Common myeloid progenitor, CD34-positive (primary cell): ENCODE results near the gene C9orf43.
"Not testable (repeated sequence)": the region's sequence is repeated elsewhere in the genome, so short reads cannot be mapped to it uniquely, and the experiment has no call there.

Source experiments
- CTCF ChIA-PET: fragments of 350-600 bp; sonication (Branson Sonifier 250); formaldehyde crosslinking; loops from one replicate; lab custom pipeline; 2021; ENCODE audit warnings: antibody characterized with exemption; lab: Charles Lee
- POLR2A ChIA-PET: fragments of 350-600 bp; sonication (Branson Sonifier 250); formaldehyde crosslinking; loops from one replicate; lab custom pipeline; 2021; ENCODE audit warnings: antibody characterized with exemption; lab: Charles Lee
- DNase-seq, 3 donors: peaks; one replicate each; pipeline versions ENCODE4 v3.0.0 to v3.0.0-alpha.2; 2013
- H3K27ac ChIP-seq, 2 experiments: 1 replicate in 1 of 2; 2 replicates in 1 of 2; pipeline ENCODE4 v1.7.0; 2013; ENCODE audit warnings: inconsistent platforms in 2 of 2, low read length in 2 of 2, mild to moderate bottlenecking in 2 of 2, low read depth in 1 of 2, moderate library complexity in 1 of 2; ENCODE audit not compliant: severe bottlenecking in 2 of 2, insufficient read depth in 1 of 2, poor library complexity in 1 of 2
- H3K27me3 ChIP-seq, 5 experiments: replicated peaks in 2 of 5; 1 replicate in 3 of 5; 2 replicates in 2 of 5; pipeline versions ENCODE4 v1.6.1 to v1.7.0; 2013; ENCODE audit warnings: low read length in 4 of 5, mild to moderate bottlenecking in 2 of 5, moderate library complexity in 2 of 5, inconsistent platforms in 1 of 5; ENCODE audit not compliant: insufficient read depth in 5 of 5, control insufficient read depth in 4 of 5
- H3K36me3 ChIP-seq, 4 experiments: 1 replicate in 2 of 4; 2 replicates in 2 of 4; pipeline versions ENCODE4 v1.6.1 to v1.7.0; 2013; ENCODE audit warnings: low read length in 3 of 4, control low read depth in 1 of 4, mild to moderate bottlenecking in 1 of 4; ENCODE audit not compliant: control insufficient read depth in 4 of 4, insufficient read depth in 4 of 4
- H3K4me1 ChIP-seq, 4 experiments: 1 replicate in 3 of 4; 2 replicates in 1 of 4; pipeline versions ENCODE4 v1.6.1 to v1.7.1; 2013; ENCODE audit warnings: low read length in 3 of 4, mild to moderate bottlenecking in 3 of 4, control low read depth in 1 of 4, inconsistent platforms in 1 of 4, moderate library complexity in 1 of 4; ENCODE audit not compliant: control insufficient read depth in 4 of 4, insufficient read depth in 4 of 4; ENCODE audit errors: control extremely low read depth in 1 of 4
- H3K4me3 ChIP-seq, 7 experiments: 1 replicate in 4 of 7; 2 replicates in 3 of 7; pipeline versions ENCODE4 v1.5.1 to v1.7.0; 2013; ENCODE audit warnings: mild to moderate bottlenecking in 7 of 7, low read length in 6 of 7, moderate library complexity in 6 of 7, inconsistent platforms in 2 of 7, low read depth in 2 of 7, control low read depth in 1 of 7; ENCODE audit not compliant: insufficient read depth in 4 of 7, control insufficient read depth in 1 of 7; ENCODE audit errors: extremely low read depth in 1 of 7
- H3K9me3 ChIP-seq, 5 experiments: 1 replicate in 4 of 5; 2 replicates in 1 of 5; pipeline versions ENCODE4 v1.6.1 to v1.7.1; 2013; ENCODE audit warnings: low read length in 4 of 5, mild to moderate bottlenecking in 2 of 5, inconsistent platforms in 1 of 5, low read depth in 1 of 5, moderate library complexity in 1 of 5; ENCODE audit not compliant: control insufficient read depth in 4 of 5, insufficient read depth in 2 of 5; ENCODE audit errors: control extremely low read depth in 1 of 5
- WGBS: methylation state at CpG from one replicate; pipeline ENCODE4 v1.1.5; 2013; ENCODE audit not compliant: insufficient coverage; 5-methylcytosine and 5-hydroxymethylcytosine counted together

C9orf43 gene

GRCh38 chr9:113401027-113401792, 9.3 kb upstream of the C9orf43 start, which contains the start of gene ALAD:
TSS of gene ALAD (minus strand) at chr9:113401284. CDS start at chr9:113393559, 7,725 bp downstream.
- Histone ChIP-seq H3K27me3 (no peaks in the 10 kb centered on the region), H3K36me3 (peaks cover 0 to 5% (median 0%) of the 10 kb centered on the region in 4 experiments), H3K4me1 (peaks cover 4 to 22% (median 17%) of the 10 kb centered on the region in 4 experiments), H3K27ac (peak within 1 kb of the TSS; percentile 40 to 66), H3K4me3 (peak within 1 kb of the TSS; percentile 66 to 96 (median 92)), H3K9me3 (no peaks in the 10 kb centered on the region)
- ChIA-PET CTCF (interaction anchor here (0.6 to 9.1 kb wide), 24 partner anchors 8 to 257 kb away, joined by 3 to 69 read pairs (median 5); partner anchors contain the start of genes BSPRY, C9orf43, CDC26 and POLE3), POLR2A (interaction anchor here (0.5 kb wide), 1 partner anchor 9 kb away, joined by 4 read pairs; the partner anchor contains the start of genes C9orf43 and POLE3)
- DNase-seq, result peak; percentile 99
- WGBS, result 3% methylated on average over 42 of the region's 50 CpGs

GRCh38 chr9:113403646-113404045, 6.9 kb upstream of the C9orf43 start:
- Histone ChIP-seq H3K4me1 (peaks cover 4 to 33% (median 28%) of the 10 kb centered on the region in 4 experiments), H3K27ac (no peak overlapping the region), H3K9me3 (no peaks in the 10 kb centered on the region), H3K4me3 (no peak overlapping the region), H3K27me3 (no peaks in the 10 kb centered on the region), H3K36me3 (peaks cover 0 to 14% (median 6%) of the 10 kb centered on the region in 4 experiments)
- ChIA-PET CTCF (interaction anchor here (0.8 to 9.1 kb wide), 14 partner anchors 10 to 254 kb away, joined by 3 to 69 read pairs (median 6); partner anchors contain the start of genes BSPRY, CDC26, HDHD3 and PRPF4), POLR2A (interaction anchor here (0.6 kb wide), 2 partner anchors 54 to 185 kb away, joined by 3 to 4 read pairs; no protein-coding TSS in a partner anchor)
- 100% methylated on average over 1 of the region's 2 CpGs for WGBS
- peak in 2 of 3 donors; percentile 42 to 57 for DNase-seq

DNA sequence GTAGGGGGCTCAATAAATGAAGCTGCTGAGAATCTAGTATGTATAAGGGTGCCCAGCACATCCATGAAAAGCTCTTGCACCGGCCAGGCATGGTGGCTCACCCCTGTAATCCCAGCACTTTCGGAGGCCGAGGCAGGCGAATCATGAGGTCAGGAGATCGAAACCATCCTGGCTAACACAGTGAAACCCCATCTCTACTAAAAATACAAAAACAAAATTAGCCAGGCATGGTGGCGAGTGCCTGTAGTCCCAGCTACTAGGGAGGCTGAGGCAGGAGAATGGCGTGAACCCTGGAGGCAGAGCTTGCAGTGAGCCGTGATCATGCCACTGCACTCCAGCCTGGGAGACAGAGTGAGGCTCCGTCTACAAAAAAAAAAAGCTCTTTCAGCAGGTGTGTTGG, 4.2 kb upstream of the C9orf43 start:
- peaks cover 13 to 36% (median 29%) of the 10 kb centered on the region in 4 experiments for H3K4me1 ChIP-seq
- WGBS, result 96% methylated on average over 4 of the region's 9 CpGs
- H3K27ac ChIP-seq, result peak overlapping the region in 1 of 2 experiments; percentile 34
- not testable (repeated sequence) for DNase-seq, H3K4me3 ChIP-seq, H3K27me3 ChIP-seq, H3K9me3 ChIP-seq
- POLR2A ChIA-PET, result interaction anchor here (0.6 kb wide), 1 partner anchor 166 kb away, joined by 3 read pairs; no protein-coding TSS in a partner anchor
- CTCF ChIA-PET, result interaction anchor here (0.8 to 9.1 kb wide), 20 partner anchors 12 to 251 kb away, joined by 3 to 69 read pairs (median 4); partner anchors contain the start of genes BSPRY, CDC26 and WDR31
- peaks cover 0 to 17% (median 8%) of the 10 kb centered on the region in 4 experiments for H3K36me3 ChIP-seq

DNA sequence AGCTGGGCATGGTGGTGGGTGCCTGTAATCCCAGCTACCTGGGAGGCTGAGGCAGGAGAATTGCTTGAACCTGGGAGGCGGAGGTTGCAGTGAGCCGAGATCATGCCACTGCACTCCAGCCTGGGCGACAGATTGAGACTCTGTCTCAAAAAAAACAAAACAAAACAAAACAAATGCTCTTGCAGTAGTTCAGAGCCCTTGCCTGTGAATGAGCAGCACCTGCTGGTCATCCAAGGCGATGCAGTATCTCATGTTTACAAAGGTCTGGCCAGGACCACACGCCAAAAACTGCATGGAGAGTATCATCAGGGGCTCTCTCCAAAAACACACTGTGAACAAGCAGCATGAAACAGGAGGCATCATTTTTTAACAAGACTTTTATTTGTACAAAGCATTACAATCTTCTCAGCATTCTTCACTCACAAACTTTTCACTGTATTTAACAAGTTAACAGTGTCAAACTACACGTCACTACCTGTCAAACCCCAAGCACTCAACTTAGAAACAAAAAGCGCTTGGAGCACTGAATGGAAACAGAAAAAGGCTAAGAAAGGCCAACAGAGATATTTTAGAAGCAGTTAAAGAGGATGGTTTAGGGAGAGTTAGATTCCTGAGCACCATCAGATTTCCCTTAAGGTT, 3.6 kb upstream of the C9orf43 start:
- peaks cover 0 to 17% (median 8%) of the 10 kb centered on the region in 4 experiments for H3K36me3 ChIP-seq
- CTCF ChIA-PET, result interaction anchor here (0.8 to 9.1 kb wide), 19 partner anchors 12 to 251 kb away, joined by 3 to 69 read pairs (median 4); partner anchors contain the start of genes BSPRY, CDC26 and WDR31
- WGBS, result 35% methylated on average over 5 of the region's 7 CpGs
- H3K27me3 ChIP-seq, H3K9me3 ChIP-seq, H3K4me3 ChIP-seq, POLR2A ChIA-PET: not testable (repeated sequence)
- peaks cover 13 to 38% (median 29%) of the 10 kb centered on the region in 4 experiments for H3K4me1 ChIP-seq
- peak overlapping the region in 1 of 2 experiments; percentile 35 for H3K27ac ChIP-seq
- DNase-seq, result peak; percentile 79 to 90 (median 87)

- WGBS, result 61% methylated on average over 8 of the region's 10 CpGs
- CTCF ChIA-PET, result interaction anchor here (0.8 to 3.4 kb wide), 12 partner anchors 10 to 182 kb away, joined by 3 to 32 read pairs (median 4); partner anchors contain the start of genes ALAD, CDC26 and PRPF4
- H3K36me3 ChIP-seq, result peaks cover 0 to 17% (median 8%) of the 10 kb centered on the region in 4 experiments
- no peak for DNase-seq
- no peaks in the 10 kb centered on the region for H3K27me3 ChIP-seq
- H3K9me3 ChIP-seq, result no peaks in the 10 kb centered on the region
- POLR2A ChIA-PET, result interaction anchor here (1.0 to 1.2 kb wide), 2 partner anchors 69 to 179 kb away, joined by 3 to 5 read pairs; partner anchors contain the start of gene WDR31
- H3K27ac ChIP-seq, result peak overlapping the region; percentile 83 to 91
- peak overlapping the region; percentile 9 to 99 (median 93) for H3K4me3 ChIP-seq
- H3K4me1 ChIP-seq, result peaks cover 13 to 38% (median 26%) of the 10 kb centered on the region in 4 experiments
Observed at GRCh38 chr9:113409481-113409880, 1.1 kb upstream of the C9orf43 start.

DNA sequence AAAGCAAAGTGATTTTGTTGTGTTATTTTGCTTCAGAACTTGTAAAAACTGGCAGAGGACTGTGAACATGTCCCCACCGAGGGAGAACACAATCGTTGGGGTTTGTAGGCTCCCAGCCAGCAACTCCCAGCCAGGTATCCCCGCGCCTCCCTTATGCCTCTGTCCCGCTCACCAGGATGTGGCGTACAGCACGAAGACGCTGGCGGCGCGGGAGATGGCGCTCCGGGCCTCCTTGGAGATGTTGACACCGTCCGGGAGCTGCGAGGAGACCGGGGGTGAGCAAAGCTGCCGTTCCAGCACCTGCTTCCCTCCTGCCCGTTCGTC, 702 bp upstream of the C9orf43 start:
- POLR2A ChIA-PET, result interaction anchor here (0.8 to 1.2 kb wide), 4 partner anchors 9 to 179 kb away, joined by 3 to 5 read pairs (median 4); partner anchors contain the start of genes ALAD and WDR31
- Histone ChIP-seq H3K27ac (peak overlapping the region; percentile 83 to 91), H3K9me3 (no peaks in the 10 kb centered on the region), H3K36me3 (peaks cover 0 to 17% (median 8%) of the 10 kb centered on the region in 4 experiments), H3K27me3 (no peaks in the 10 kb centered on the region), H3K4me3 (peak overlapping the region; percentile 57 to 99 (median 93)), H3K4me1 (peaks cover 9 to 38% (median 26%) of the 10 kb centered on the region in 4 experiments)
- CTCF ChIA-PET, result interaction anchor here (0.8 to 3.4 kb wide), 12 partner anchors 10 to 182 kb away, joined by 3 to 32 read pairs (median 4); partner anchors contain the start of gene ALAD
- no peak for DNase-seq
- WGBS, result 0% methylated on average over 14 of the region's 20 CpGs
